Mucosa of gallbladder (tissue), 1 donor: ENCODE results near the gene USP25. TPM values are rescaled to one million over a fixed set of nuclear protein-coding genes. Genes with fewer than 3 reads are reported as not detected.

Experiments
- DNase-seq: peaks from one replicate; pipeline ENCODE4 v3.0.0-alpha.2; 2020; ENCODE audit warnings: low spot score
- total RNA-seq: library from RNA; stranded (reverse); gene quantifications from one replicate; pipeline ENCODE4 v1.2.1, GENCODE V29; 2021
- donor health status: DM: no; HTN: no; CAD: no.

Gene USP25
- total RNA-seq, 1 donor from 2014 or later = 36.6 TPM

GRCh38 chr21:15856813-15857212 lies 127.0 kb downstream of the USP25 start:
- no peak for DNase-seq

- DNase-seq = no peak
Measured at GRCh38 chr21:15857740-15858139, 128.0 kb downstream of the USP25 start.

GRCh38 chr21:15860541-15860940 lies 130.8 kb downstream of the USP25 start:
- no peak for DNase-seq

GRCh38 chr21:15868940-15869339 lies 139.2 kb downstream of the USP25 start:
- DNase-seq = no peak

GRCh38 chr21:15870819-15871218 lies 141.0 kb downstream of the USP25 start:
- DNase-seq = no peak

GRCh38 chr21:15872236-15872635 lies 142.5 kb downstream of the USP25 start:
- DNase-seq = no peak

- no peak for DNase-seq
Measured at GRCh38 chr21:15874615-15875014, 144.8 kb downstream of the USP25 start.

- DNase-seq = no peak
Measured at GRCh38 chr21:15875286-15875685, 145.5 kb downstream of the USP25 start.

- DNase-seq = no peak
Measured at GRCh38 chr21:15893902-15894301, 164.1 kb downstream of the USP25 start.

- no peak for DNase-seq
Measured at GRCh38 chr21:15894596-15894995, 164.8 kb downstream of the USP25 start.

- no peak for DNase-seq
Measured at GRCh38 chr21:15895142-15896106, 165.6 kb downstream of the USP25 start.

- no peak for DNase-seq
Measured at GRCh38 chr21:15896501-15896900, 166.7 kb downstream of the USP25 start.

GRCh38 chr21:15904389-15904788 lies 174.6 kb downstream of the USP25 start:
- DNase-seq = no peak

- no peak for DNase-seq
Measured at GRCh38 chr21:15908187-15908586, 178.4 kb downstream of the USP25 start.

- DNase-seq = no peak
Measured at GRCh38 chr21:15928196-15928595, 198.4 kb downstream of the USP25 start.

GRCh38 chr21:15928686-15929425 lies 199.1 kb downstream of the USP25 start:
- DNase-seq = no peak

- DNase-seq = no peak
Measured at GRCh38 chr21:15929536-15929935, 199.8 kb downstream of the USP25 start.
